Naive thymus-derived CD4-positive, alpha-beta T cell (primary cell): Measurements from ENCODE around the gene TCAF1. TPM values are rescaled to one million over a fixed set of nuclear protein-coding genes. Genes with fewer than 3 reads are reported as not detected.
"Not testable (repeated sequence)": the region's sequence is repeated elsewhere in the genome, so short reads cannot be mapped to it uniquely, and the experiment has no call there.

Source experiments
- ATAC-seq: fragments of 150-1000 bp; cut with Tn5 transposase; 2 replicates; pipeline ENCODE4 v1.10.0; 2021; ENCODE audit warnings: mild to moderate bottlenecking, moderate library complexity
- CTCF ChIA-PET: fragments of 350-600 bp; sonication (Branson Sonifier 250); formaldehyde crosslinking; loops from one replicate; lab custom pipeline; 2021; ENCODE audit warnings: antibody characterized with exemption; lab: Charles Lee
- POLR2A ChIA-PET: fragments of 350-600 bp; sonication (Branson Sonifier 250); formaldehyde crosslinking; loops from one replicate; lab custom pipeline; 2021; ENCODE audit warnings: antibody characterized with exemption, inconsistent platforms; lab: Charles Lee
- DNase-seq, 9 donors: peaks; one replicate each; pipeline versions ENCODE4 v3.0.0 to v3.0.0-alpha.2; 2020 to 2022; ENCODE audit warnings: mixed read lengths in 1 of 9
- H3K27ac ChIP-seq: one replicate; pipeline ENCODE4 v1.7.0; 2013; ENCODE audit warnings: mild to moderate bottlenecking, low read depth, low read length, moderate library complexity
- H3K27me3 ChIP-seq, 2 donors: one replicate each; pipeline ENCODE4 v1.7.0; 2013; ENCODE audit warnings: low read length in 2 of 2, mild to moderate bottlenecking in 2 of 2, moderate library complexity in 2 of 2; ENCODE audit not compliant: control insufficient read depth in 2 of 2, insufficient read depth in 2 of 2
- H3K36me3 ChIP-seq, 3 experiments: 1 replicate in 2 of 3; 2 replicates in 1 of 3; pipeline ENCODE4 v1.7.0; 2013; ENCODE audit warnings: low read length in 3 of 3, mild to moderate bottlenecking in 3 of 3, moderate library complexity in 1 of 3; ENCODE audit not compliant: insufficient read depth in 3 of 3, control insufficient read depth in 2 of 3
- H3K4me1 ChIP-seq, 2 donors: one replicate each; pipeline ENCODE4 v1.7.0; 2013; ENCODE audit warnings: low read length in 2 of 2, mild to moderate bottlenecking in 2 of 2, moderate library complexity in 1 of 2; ENCODE audit not compliant: control insufficient read depth in 2 of 2, insufficient read depth in 2 of 2
- H3K4me3 ChIP-seq: 2 replicates; pipeline ENCODE4 v1.7.0; 2013; ENCODE audit warnings: mild to moderate bottlenecking, low read length
- H3K9me3 ChIP-seq, 3 experiments: 1 replicate in 2 of 3; 2 replicates in 1 of 3; pipeline ENCODE4 v1.7.0; 2013; ENCODE audit warnings: low read length in 3 of 3; ENCODE audit not compliant: control insufficient read depth in 2 of 3
- H3K27ac Mint-ChIP-seq, 9 donors: one replicate each; pipeline ENCODE4 v1.8.0; 2020 to 2022; ENCODE audit warnings: mixed read lengths in 9 of 9, mild to moderate bottlenecking in 8 of 9, moderate library complexity in 5 of 9, inconsistent platforms in 2 of 9
- H3K27me3 Mint-ChIP-seq, 5 donors: one replicate each; pipeline ENCODE4 v1.8.0; 2021 to 2022; ENCODE audit warnings: mixed read lengths in 5 of 5, mild to moderate bottlenecking in 1 of 5
- H3K36me3 Mint-ChIP-seq, 5 donors: one replicate each; pipeline ENCODE4 v1.8.0; 2020 to 2022; ENCODE audit warnings: mixed read lengths in 5 of 5, mild to moderate bottlenecking in 3 of 5, inconsistent platforms in 1 of 5
- H3K4me1 Mint-ChIP-seq, 7 donors: one replicate each; pipeline ENCODE4 v1.8.0; 2020 to 2022; ENCODE audit warnings: mixed read lengths in 7 of 7, mild to moderate bottlenecking in 3 of 7, inconsistent platforms in 1 of 7
- H3K4me3 Mint-ChIP-seq, 10 donors: one replicate each; pipeline ENCODE4 v1.8.0; 2020 to 2022; ENCODE audit warnings: mild to moderate bottlenecking in 10 of 10, mixed read lengths in 10 of 10, moderate library complexity in 6 of 10, inconsistent platforms in 2 of 10
- H3K9me3 Mint-ChIP-seq, 11 donors: one replicate each; pipeline ENCODE4 v1.8.0; 2020 to 2022; ENCODE audit warnings: mixed read lengths in 11 of 11, mild to moderate bottlenecking in 4 of 11, inconsistent platforms in 1 of 11, moderate library complexity in 1 of 11
- intact Hi-C, 2 donors: fragments of 100-400 bp; cut with micrococcal nuclease; formaldehyde crosslinking; loops; one replicate each; pipeline ENCODE4 v1.15.1; 2023
- polyA plus RNA-seq, 2 donors: library from polyadenylated mRNA; unstranded; fragments of 300-500 nt; fragmentation: Illumina TruSeq; gene quantifications; one replicate each; pipeline ENCODE4 v1.2.3, GENCODE V29; 2021
- total RNA-seq, 6 experiments: library from RNA in 5 of 6; stranded (reverse) in 5 of 6; gene quantifications; 1 replicate in 5 of 6; 2 replicates in 1 of 6; pipeline ENCODE4 v1.2.3 and lab custom pipeline; 2021 to 2026

Gene TCAF1
- total and polyA plus RNA-seq, 7 experiments from 2014 or later: 6.8 to 19.4 (median 11.1) TPM

GRCh38 chr7:143877098-143877497 lies 24.9 kb downstream of the TCAF1 start:
- Histone ChIP-seq H3K27ac (no peak overlapping the region), H3K9me3 (no peaks in the 10 kb centered on the region), H3K4me1 (no peaks in the 10 kb centered on the region), H3K4me3 (no peak overlapping the region), H3K36me3 (no peaks in the 10 kb centered on the region), H3K27me3 (no peaks in the 10 kb centered on the region)
- no peak for ATAC-seq
- H3K27me3 Mint-ChIP-seq: peaks cover 1 to 17% (median 1%) of the 10 kb centered on the region in 5 donors
- H3K36me3 Mint-ChIP-seq: peaks cover 0 to 27% (median 8%) of the 10 kb centered on the region in 5 donors
- intact Hi-C loops: no loop called here
- H3K4me3 Mint-ChIP-seq: no peak overlapping the region
- ChIA-PET CTCF (no interaction called here), POLR2A (no interaction called here)
- peaks cover 0 to under 1% (median 0%) of the 10 kb centered on the region in 11 donors for H3K9me3 Mint-ChIP-seq
- peaks cover 0 to 6% (median 1%) of the 10 kb centered on the region in 7 donors for H3K4me1 Mint-ChIP-seq
- no peak for DNase-seq
- no peak overlapping the region for H3K27ac Mint-ChIP-seq

- H3K27ac Mint-ChIP-seq: peak overlapping the region in 1 of 9 donors; percentile 42
- no peaks in the 10 kb centered on the region for H3K36me3 ChIP-seq
- peaks cover 0 to 5% (median 0%) of the 10 kb centered on the region in 7 donors for H3K4me1 Mint-ChIP-seq
- ATAC-seq: no peak
- H3K9me3 Mint-ChIP-seq: no peaks in the 10 kb centered on the region
- H3K36me3 Mint-ChIP-seq: peaks cover 0 to 27% (median 8%) of the 10 kb centered on the region in 5 donors
- H3K4me1 ChIP-seq: no peaks in the 10 kb centered on the region
- H3K27me3 Mint-ChIP-seq: peaks cover 0 to 8% (median 0%) of the 10 kb centered on the region in 5 donors
- no peak overlapping the region for H3K27ac ChIP-seq
- no peak for DNase-seq
- ChIA-PET POLR2A (no interaction called here), CTCF (no interaction called here)
- intact Hi-C loops: no loop called here
- no peaks in the 10 kb centered on the region for H3K9me3 ChIP-seq
- no peak overlapping the region for H3K4me3 ChIP-seq
- H3K27me3 ChIP-seq: no peaks in the 10 kb centered on the region
- no peak overlapping the region for H3K4me3 Mint-ChIP-seq
Measured at GRCh38 chr7:143876218-143876617, 25.8 kb downstream of the TCAF1 start.

- H3K27me3 Mint-ChIP-seq, H3K4me1 Mint-ChIP-seq, H3K36me3 ChIP-seq, H3K9me3 ChIP-seq, POLR2A ChIA-PET, H3K27ac Mint-ChIP-seq, intact Hi-C loops, H3K4me1 ChIP-seq, ATAC-seq, H3K4me3 ChIP-seq, H3K4me3 Mint-ChIP-seq, H3K9me3 Mint-ChIP-seq, DNase-seq, CTCF ChIA-PET, H3K27me3 ChIP-seq, H3K27ac ChIP-seq: not testable (repeated sequence)
- H3K36me3 Mint-ChIP-seq: peaks cover 0 to 27% (median 8%) of the 10 kb centered on the region in 5 donors
Measured at GRCh38 chr7:143873242-143873641, 28.7 kb downstream of the TCAF1 start.

GRCh38 chr7:143871534-143871933 lies 30.4 kb downstream of the TCAF1 start:
- H3K4me3 Mint-ChIP-seq, CTCF ChIA-PET, H3K27me3 Mint-ChIP-seq, H3K9me3 Mint-ChIP-seq, H3K4me3 ChIP-seq, H3K9me3 ChIP-seq, H3K27me3 ChIP-seq, POLR2A ChIA-PET, intact Hi-C loops, ATAC-seq, H3K4me1 ChIP-seq, H3K36me3 ChIP-seq, H3K27ac Mint-ChIP-seq, DNase-seq, H3K4me1 Mint-ChIP-seq, H3K27ac ChIP-seq: not testable (repeated sequence)
- peaks cover 0 to 19% (median 7%) of the 10 kb centered on the region in 5 donors for H3K36me3 Mint-ChIP-seq

GRCh38 chr7:143857994-143858393 lies 44.0 kb downstream of the TCAF1 start:
- H3K4me3 Mint-ChIP-seq, H3K4me1 Mint-ChIP-seq, POLR2A ChIA-PET: not testable (repeated sequence)

GRCh38 chr7:143855443-143855842 lies 46.5 kb downstream of the TCAF1 start:
- H3K4me3 ChIP-seq, H3K9me3 Mint-ChIP-seq, H3K27ac Mint-ChIP-seq, POLR2A ChIA-PET, H3K27ac ChIP-seq, H3K4me1 ChIP-seq, DNase-seq, H3K4me3 Mint-ChIP-seq, H3K27me3 Mint-ChIP-seq, CTCF ChIA-PET, H3K36me3 Mint-ChIP-seq, H3K27me3 ChIP-seq, H3K36me3 ChIP-seq, ATAC-seq, H3K9me3 ChIP-seq, H3K4me1 Mint-ChIP-seq, intact Hi-C loops: not testable (repeated sequence)

More at GRCh38 chr7:143857994-143858393, 44.0 kb downstream of the TCAF1 start:
- H3K36me3 Mint-ChIP-seq, H3K27me3 ChIP-seq, DNase-seq, H3K9me3 Mint-ChIP-seq, intact Hi-C loops, H3K4me1 ChIP-seq, H3K27ac Mint-ChIP-seq, H3K27ac ChIP-seq, H3K36me3 ChIP-seq, H3K9me3 ChIP-seq, ATAC-seq, H3K27me3 Mint-ChIP-seq, CTCF ChIA-PET, H3K4me3 ChIP-seq: not testable (repeated sequence)

GRCh38 chr7:143850682-143851081 lies 51.3 kb downstream of the TCAF1 start:
- no peak overlapping the region for H3K4me3 ChIP-seq
- Mint-ChIP-seq H3K4me3 (no peak overlapping the region), H3K36me3 (peaks cover 0 to 3% (median 0%) of the 10 kb centered on the region in 5 donors), H3K9me3 (no peaks in the 10 kb centered on the region), H3K4me1 (no peaks in the 10 kb centered on the region), H3K27ac (no peak overlapping the region), H3K27me3 (no peaks in the 10 kb centered on the region)
- no peaks in the 10 kb centered on the region for H3K27me3 ChIP-seq
- no peaks in the 10 kb centered on the region for H3K36me3 ChIP-seq
- ChIA-PET POLR2A (no interaction called here), CTCF (no interaction called here)
- DNase-seq: no peak
- H3K27ac ChIP-seq: no peak overlapping the region
- intact Hi-C loops: no loop called here
- no peaks in the 10 kb centered on the region for H3K4me1 ChIP-seq
- no peak for ATAC-seq
- H3K9me3 ChIP-seq: no peaks in the 10 kb centered on the region
